Stomach smooth muscle (tissue), 2 donors: ENCODE measurements around the gene CEP19.
A peak's percentile ranks its signal among the peaks of the same experiment; 100 is the strongest.
"Not testable (repeated sequence)": the region's sequence is repeated elsewhere in the genome, so short reads cannot be mapped to it uniquely, and the experiment has no call there.

Source experiments
- H3K27ac ChIP-seq: one replicate; pipeline ENCODE4 v1.7.0; 2013; ENCODE audit warnings: mild to moderate bottlenecking, low read length, inconsistent platforms
- H3K27me3 ChIP-seq, 2 donors: one replicate each; pipeline ENCODE4 v1.7.0; 2013; ENCODE audit warnings: low read length in 2 of 2; ENCODE audit not compliant: insufficient read depth in 2 of 2, control insufficient read depth in 1 of 2
- H3K36me3 ChIP-seq, 2 donors: one replicate each; pipeline ENCODE4 v1.7.0; 2013; ENCODE audit warnings: low read length in 2 of 2; ENCODE audit not compliant: control insufficient read depth in 2 of 2, insufficient read depth in 2 of 2
- H3K4me1 ChIP-seq: one replicate; pipeline ENCODE4 v1.7.0; 2013; ENCODE audit warnings: low read length; ENCODE audit not compliant: control insufficient read depth, insufficient read depth
- H3K4me3 ChIP-seq, 2 donors: one replicate each; pipeline ENCODE4 v1.7.0; 2013; ENCODE audit warnings: low read length in 2 of 2
- H3K9ac ChIP-seq, 2 donors: one replicate each; pipeline ENCODE4 v1.7.0; 2013; ENCODE audit warnings: low read length in 2 of 2, mild to moderate bottlenecking in 1 of 2
- H3K9me3 ChIP-seq, 2 donors: one replicate each; pipeline ENCODE4 v1.7.0; 2013; ENCODE audit warnings: low read length in 2 of 2; ENCODE audit not compliant: control insufficient read depth in 2 of 2
- donor health status: healthy.
- donor health status: Pancreatic carcinoma.

The CEP19 gene

DNA sequence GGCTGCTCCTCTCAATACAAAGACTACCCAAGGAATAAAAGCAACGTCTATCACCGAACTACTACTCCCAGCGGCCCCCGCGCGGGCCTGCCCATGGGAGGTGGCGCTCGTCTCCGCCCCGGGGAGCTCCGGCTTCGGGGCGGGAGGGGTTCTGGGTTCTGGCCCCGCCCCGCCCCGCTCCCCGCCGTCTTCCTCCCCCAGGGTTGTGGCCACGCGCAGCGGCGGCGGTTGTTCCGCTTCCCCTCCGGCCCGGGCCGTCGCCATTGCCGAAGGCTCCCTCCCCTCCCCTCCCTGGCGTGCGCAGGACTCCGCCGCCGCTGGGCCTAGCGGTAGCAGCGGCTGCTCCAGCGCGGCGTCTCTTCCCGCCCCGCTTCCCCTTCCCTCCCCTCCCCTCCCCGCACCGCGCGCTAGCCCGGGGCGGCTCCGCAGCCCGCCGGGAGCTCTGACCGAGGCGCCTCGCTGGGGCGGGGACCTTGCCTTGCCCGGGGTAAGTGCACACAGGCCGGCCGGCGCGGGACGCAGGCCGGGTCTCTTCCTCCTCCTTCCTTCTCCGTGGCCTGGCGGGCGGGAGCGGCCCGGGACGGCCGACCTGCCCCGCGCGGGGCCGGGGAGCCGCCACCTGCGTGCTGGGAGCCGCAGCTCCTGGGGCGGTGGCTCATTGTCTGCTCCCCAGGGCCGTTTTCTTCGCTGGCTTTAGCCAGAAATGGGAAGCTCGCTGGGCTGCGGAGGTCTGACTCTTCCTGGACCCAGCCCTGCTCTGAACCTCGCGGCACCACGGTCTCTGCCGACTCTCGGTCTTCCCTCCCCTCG lies 27.8 kb upstream of the CEP19 start, which contains the start of gene PAK2:
Gene PAK2 (plus strand): TSS at position 187 of the 810 bp plus-strand sequence. CDS start 42,790 bp downstream, outside the sequence.
- Histone ChIP-seq H3K4me3 (peak within 1 kb of the TSS; percentile 89 to 90), H3K4me1 (peaks cover 7% of the 10 kb centered on the region), H3K9ac (peak within 1 kb of the TSS; percentile 95 to 97), H3K36me3 (no peaks in the 10 kb centered on the region), H3K27ac (peak within 1 kb of the TSS; percentile 92), H3K27me3 (no peaks in the 10 kb centered on the region), H3K9me3 (no peaks in the 10 kb centered on the region)

DNA sequence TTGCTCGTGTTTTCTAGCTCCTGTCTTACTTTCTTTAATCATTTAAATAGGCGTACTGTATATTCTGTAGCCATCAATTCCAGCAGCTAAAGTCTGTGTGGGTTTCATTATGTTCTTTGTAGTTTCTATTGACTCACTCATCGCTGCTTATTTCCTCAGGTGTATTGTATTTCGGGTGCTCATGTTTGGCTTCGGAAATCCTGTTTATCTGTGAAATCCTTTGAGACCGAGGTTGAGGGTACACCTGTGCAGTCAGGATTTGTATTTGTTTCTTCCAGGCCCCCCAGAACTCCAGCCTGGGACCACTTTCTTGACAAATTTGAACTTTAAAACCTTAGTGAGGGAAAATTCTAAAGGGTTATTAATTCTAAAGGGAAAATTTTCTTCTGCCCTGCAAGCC lies 25.6 kb upstream of the CEP19 start:
- Histone ChIP-seq H3K9ac (no peak overlapping the region), H3K27me3 (no peaks in the 10 kb centered on the region), H3K4me1 (peaks cover 7% of the 10 kb centered on the region), H3K27ac (no peak overlapping the region), H3K36me3 (no peaks in the 10 kb centered on the region), H3K9me3 (no peaks in the 10 kb centered on the region), H3K4me3 (no peak overlapping the region)

DNA sequence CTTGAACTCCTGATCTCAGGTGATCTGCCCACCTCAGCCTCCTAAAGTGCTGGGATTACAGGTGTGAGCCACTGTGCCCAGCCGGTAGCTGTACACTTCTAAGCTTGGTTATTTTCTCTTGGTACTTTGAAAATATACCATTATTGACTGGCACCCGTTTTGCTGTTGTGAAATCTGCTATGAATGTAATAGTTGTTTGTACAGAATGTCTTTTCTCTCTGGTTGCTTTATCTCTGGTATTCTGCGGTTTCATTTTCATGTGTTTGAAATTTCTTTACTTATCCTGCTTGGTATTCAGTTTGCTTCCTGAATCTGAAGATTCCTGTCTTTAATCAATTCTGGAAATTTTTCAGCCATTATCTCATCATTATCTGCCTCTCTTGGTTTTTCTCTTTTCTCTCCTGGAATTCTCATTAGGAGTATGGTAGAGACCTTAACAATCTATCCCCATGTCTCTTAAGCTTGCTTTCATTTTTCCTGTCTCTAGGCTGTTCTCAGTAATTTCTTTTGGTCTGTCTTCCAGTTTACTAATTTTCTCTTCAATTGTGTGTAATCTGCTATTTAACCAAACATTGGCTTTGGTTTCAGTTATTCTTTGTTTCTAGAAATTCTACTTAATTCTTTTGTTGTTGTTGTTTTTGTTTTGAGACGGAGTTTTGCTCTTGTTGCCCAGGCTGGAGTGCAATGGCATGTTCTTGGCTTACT lies 24.8 kb upstream of the CEP19 start:
- H3K27me3 ChIP-seq = no peaks in the 10 kb centered on the region
- H3K9me3 ChIP-seq = no peaks in the 10 kb centered on the region
- no peak overlapping the region for H3K27ac ChIP-seq
- H3K36me3 ChIP-seq = no peaks in the 10 kb centered on the region
- no peak overlapping the region for H3K4me3 ChIP-seq
- H3K9ac ChIP-seq = no peak overlapping the region
- H3K4me1 ChIP-seq = peaks cover 5% of the 10 kb centered on the region

DNA sequence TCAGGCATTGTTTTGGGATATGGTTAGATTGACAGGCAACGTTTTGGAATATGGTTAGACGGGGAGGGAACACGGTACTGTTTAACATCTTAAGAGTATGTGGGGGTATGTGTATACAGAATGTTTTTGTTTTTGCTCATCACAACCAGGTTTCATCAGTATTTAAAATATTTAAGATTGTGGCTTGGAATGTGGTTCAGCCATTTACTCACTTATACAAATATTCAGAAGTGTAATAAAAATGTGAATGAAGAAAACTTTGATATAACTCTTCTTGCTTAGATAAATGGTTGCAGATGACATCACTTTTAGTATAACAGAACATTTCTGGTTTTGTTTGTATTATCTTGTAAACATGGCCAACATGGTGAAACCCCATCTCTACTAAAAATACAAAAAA lies 23.7 kb upstream of the CEP19 start:
- Histone ChIP-seq H3K27me3 (no peaks in the 10 kb centered on the region), H3K9ac (no peak overlapping the region), H3K36me3 (no peaks in the 10 kb centered on the region), H3K27ac (no peak overlapping the region), H3K9me3 (no peaks in the 10 kb centered on the region), H3K4me1 (no peaks in the 10 kb centered on the region), H3K4me3 (no peak overlapping the region)

DNA sequence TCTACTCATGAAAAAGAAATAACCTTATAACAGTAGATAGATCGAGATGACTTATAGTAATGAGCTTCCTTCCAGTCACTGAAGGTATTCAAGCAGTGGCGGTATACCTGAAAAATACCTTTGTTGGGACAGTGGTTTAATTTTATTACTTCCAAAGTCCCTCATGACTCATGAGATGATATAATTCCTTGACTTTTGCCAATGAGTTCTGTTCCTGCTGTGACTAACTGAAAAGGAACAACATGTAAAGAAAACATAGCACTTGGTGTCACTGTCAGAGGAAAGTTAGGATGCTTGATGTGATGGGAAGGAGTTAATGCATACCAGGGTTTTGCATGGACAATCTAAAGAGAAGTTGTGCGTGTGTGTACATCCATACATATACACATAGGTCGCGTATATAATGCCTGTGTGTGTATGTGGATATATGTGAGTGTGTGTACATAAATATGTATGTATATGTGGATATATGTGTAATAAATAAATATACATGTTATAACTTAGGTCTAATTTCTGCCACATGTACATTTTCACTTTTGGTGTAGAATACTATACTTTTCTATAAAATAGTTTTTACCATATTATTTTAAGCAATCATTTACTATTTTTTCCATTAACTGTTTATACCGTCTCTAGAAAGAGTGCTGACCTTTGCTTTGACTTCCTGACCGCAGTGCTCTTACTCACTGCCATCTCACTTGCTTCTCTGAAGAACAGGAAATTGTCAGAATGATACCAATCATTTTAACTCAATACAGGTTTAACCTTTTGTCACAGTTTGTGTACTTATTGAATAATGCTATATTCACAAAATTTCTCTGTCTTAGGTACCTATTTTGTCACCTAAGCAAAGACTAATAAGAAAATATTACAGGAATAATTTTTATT lies 15.0 kb upstream of the CEP19 start:
- H3K9ac ChIP-seq = no peak overlapping the region
- H3K9me3 ChIP-seq = no peaks in the 10 kb centered on the region
- no peak overlapping the region for H3K4me3 ChIP-seq
- H3K4me1 ChIP-seq = no peaks in the 10 kb centered on the region
- no peaks in the 10 kb centered on the region for H3K27me3 ChIP-seq
- H3K27ac ChIP-seq = no peak overlapping the region
- peaks cover 3 to 11% of the 10 kb centered on the region in 2 donors for H3K36me3 ChIP-seq

DNA sequence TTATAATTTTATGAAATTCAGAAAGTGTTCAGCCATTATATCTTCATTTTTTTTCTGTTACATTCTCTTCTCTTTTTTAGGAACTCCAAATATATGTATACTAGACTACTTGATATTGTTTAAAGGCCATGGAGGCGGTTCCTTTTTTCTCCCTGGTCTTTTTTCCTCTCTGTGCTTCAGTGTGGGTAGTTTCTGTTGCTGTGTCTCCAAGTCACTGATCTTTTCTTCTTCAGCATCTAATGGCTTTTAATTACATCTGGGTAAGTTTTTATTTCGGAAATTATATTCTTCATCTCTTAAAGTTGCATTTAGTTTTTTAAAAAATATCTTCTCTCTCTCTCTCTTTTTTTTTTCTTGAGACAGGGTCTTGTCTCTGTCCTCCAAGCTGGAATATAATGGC lies 9.0 kb upstream of the CEP19 start:
- Histone ChIP-seq H3K36me3 (no peaks in the 10 kb centered on the region), H3K9ac (no peak overlapping the region), H3K4me3 (no peak overlapping the region), H3K4me1 (no peaks in the 10 kb centered on the region), H3K27ac (no peak overlapping the region), H3K27me3 (no peaks in the 10 kb centered on the region), H3K9me3 (no peaks in the 10 kb centered on the region)

DNA sequence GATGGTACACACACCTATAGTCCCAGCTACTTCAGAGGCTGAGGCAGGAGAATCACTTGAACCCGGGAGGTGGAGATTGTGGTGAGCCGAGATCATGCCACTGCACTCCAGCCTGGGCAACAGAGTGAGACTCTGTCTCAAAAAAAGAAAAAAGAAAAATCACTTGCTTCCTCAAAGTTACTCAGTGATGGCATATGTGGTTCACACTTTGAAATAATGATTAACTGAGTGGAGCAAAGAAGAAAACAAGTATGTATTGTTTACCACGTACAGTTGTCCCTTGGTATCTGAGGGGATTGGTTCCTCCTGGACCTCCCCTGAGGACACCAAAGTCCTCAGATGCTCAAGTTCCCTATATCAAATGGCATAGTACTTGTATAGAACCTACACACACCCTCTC lies 5.1 kb upstream of the CEP19 start:
- H3K9me3 ChIP-seq, H3K27ac ChIP-seq, H3K4me3 ChIP-seq, H3K27me3 ChIP-seq, H3K36me3 ChIP-seq, H3K9ac ChIP-seq: not testable (repeated sequence)
- peaks cover 12% of the 10 kb centered on the region for H3K4me1 ChIP-seq

DNA sequence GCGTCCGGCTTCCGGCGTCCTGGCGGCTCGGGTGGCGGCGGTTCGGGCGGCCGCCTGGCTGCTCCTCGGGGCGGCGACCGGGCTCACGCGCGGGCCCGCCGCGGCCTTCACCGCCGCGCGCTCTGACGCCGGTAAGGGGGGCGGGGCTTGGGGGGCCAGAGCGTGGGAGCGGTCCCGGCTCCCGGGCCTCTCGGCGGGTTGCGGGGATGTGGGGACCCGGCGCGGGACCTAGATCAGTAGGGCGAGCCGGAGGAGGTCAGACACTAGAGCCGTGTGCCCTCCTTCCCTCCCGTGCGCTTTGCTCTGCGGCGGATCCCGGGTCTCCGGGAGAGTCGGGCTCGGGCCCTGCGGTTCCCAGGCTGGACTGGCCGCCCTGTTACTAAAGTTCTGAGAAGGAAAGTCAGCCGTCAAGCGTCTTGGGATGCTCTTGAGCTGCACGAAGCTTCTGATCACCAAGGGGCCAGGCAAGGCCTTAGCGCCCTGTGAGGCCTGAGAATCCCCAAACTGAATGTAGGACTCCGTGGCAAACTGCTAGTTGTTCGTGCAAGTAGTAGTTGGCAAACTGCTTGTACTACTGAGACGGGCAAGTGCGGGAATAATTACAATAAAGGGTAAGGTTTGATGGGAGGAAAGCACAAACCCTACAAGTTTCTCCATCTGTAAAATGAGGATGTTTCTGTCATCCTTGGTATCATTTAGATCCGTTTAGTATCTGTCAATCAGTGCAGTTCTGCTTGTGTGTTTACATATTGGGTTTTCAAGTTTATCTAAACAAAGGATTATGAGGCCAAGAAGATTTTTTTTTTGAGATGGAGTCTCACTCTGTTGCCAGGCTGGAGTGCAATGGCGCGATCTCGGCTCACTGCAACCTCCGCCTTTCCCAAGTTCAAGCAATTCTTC lies 714 bp upstream of the CEP19 start:
- Histone ChIP-seq H3K36me3 (no peaks in the 10 kb centered on the region), H3K9ac (peak overlapping the region; percentile 66 to 85), H3K4me3 (peak overlapping the region; percentile 91 to 93), H3K4me1 (peaks cover 16% of the 10 kb centered on the region), H3K27me3 (no peaks in the 10 kb centered on the region), H3K9me3 (no peaks in the 10 kb centered on the region), H3K27ac (peak overlapping the region; percentile 76)

DNA sequence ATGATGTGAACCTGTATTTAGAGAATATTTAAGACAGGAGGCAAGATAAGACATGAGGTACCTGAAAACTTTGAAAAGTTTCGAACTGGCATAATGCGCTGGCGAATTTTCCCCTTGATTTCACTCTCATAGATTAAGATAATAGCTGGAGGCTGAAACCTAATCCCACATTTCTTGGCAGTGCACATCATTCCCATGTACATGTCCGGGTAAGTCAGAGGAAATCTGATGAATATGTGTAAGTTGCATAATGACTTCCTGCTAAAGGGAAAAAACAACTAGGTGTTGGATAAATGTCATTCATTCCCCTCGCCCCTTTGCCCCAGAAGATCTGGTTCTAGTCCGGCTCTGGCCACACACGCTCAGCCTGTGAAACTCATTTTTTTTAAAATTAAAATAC lies 3.6 kb downstream of the CEP19 start:
- H3K4me3 ChIP-seq = no peak overlapping the region
- H3K9ac ChIP-seq = no peak overlapping the region
- peaks cover 11% of the 10 kb centered on the region for H3K4me1 ChIP-seq
- H3K36me3 ChIP-seq = no peaks in the 10 kb centered on the region
- H3K27me3 ChIP-seq = no peaks in the 10 kb centered on the region
- H3K27ac ChIP-seq = no peak overlapping the region
- no peaks in the 10 kb centered on the region for H3K9me3 ChIP-seq

DNA sequence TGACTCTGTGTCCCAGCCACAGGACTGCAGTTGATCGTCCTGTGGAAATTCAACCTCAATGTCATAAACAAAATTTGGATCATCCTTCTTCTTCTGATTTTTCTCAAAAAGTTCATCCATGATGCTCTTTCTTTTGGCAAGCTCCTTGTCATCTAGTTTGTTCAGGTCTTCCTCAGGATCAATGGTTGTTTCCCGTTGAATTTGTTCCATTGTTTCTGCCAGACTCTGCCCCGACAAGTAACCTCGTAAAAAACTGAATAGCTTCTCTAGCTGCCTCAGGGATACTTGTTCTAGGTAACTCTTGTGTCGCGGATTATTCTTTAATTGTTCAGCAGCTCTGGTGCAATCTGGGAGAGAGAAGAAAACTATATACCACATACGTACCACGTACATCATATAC lies 4.5 kb downstream of the CEP19 start:
- no peak overlapping the region for H3K27ac ChIP-seq
- H3K4me1 ChIP-seq = peaks cover 4% of the 10 kb centered on the region
- H3K9ac ChIP-seq = no peak overlapping the region
- H3K9me3 ChIP-seq = no peaks in the 10 kb centered on the region
- no peaks in the 10 kb centered on the region for H3K36me3 ChIP-seq
- H3K4me3 ChIP-seq = no peak overlapping the region
- no peaks in the 10 kb centered on the region for H3K27me3 ChIP-seq
